ENCODE measurements around the gene ATP6V0D1. TPM values are rescaled to one million over a fixed set of nuclear protein-coding genes. Genes with fewer than 3 reads are reported as not detected.

ATP6V0D1 gene
- polyA plus RNA-seq, 4 donors: 98.8 to 158 (median 137) TPM

GRCh38 chr16:67525176-67525860, 44.4 kb upstream of the ATP6V0D1 start:
- 71 to 80% (median 75%) methylated on average over 11 of the region's 11 CpGs for WGBS, 3 donors
- H3K36me3 ChIP-seq (ENCODE audit: control insufficient read depth in 3 of 3, insufficient read depth in 2 of 3, low read depth in 1 of 3, low read length in 3 of 3): no peaks in the 10 kb centered on the region
- H3K9me3 ChIP-seq (ENCODE audit: control insufficient read depth in 2 of 2, insufficient read depth in 1 of 2, low read depth in 1 of 2, low read length in 1 of 2): no peaks in the 10 kb centered on the region
- H3K4me3 ChIP-seq (ENCODE audit: low read depth in 1 of 3, low read length in 3 of 3): no peak overlapping the region
- H3K27me3 ChIP-seq (ENCODE audit: control insufficient read depth in 3 of 3, insufficient read depth in 3 of 3, low read length in 3 of 3): peaks cover 0 to 57% (median 4%) of the 10 kb centered on the region in 3 donors
- FAIRE-seq (no peak), DNase-seq (no peak)
- H3K27ac ChIP-seq (ENCODE audit: low read depth in 1 of 3, low read length in 2 of 3): no peak overlapping the region
- H3K4me1 ChIP-seq (ENCODE audit: control insufficient read depth in 3 of 3, insufficient read depth in 2 of 3, low read depth in 1 of 3, low read length in 2 of 3): peaks cover 0 to 11% (median 1%) of the 10 kb centered on the region in 3 donors

- DNase-seq: peak; percentile 97
- Histone ChIP-seq H3K36me3 (ENCODE audit: control insufficient read depth in 3 of 3, insufficient read depth in 2 of 3, low read depth in 1 of 3, low read length in 3 of 3) (no peaks in the 10 kb centered on the region), H3K27ac (ENCODE audit: low read depth in 1 of 3, low read length in 2 of 3) (peak overlapping the region; percentile 73 to 93 (median 78)), H3K27me3 (ENCODE audit: control insufficient read depth in 3 of 3, insufficient read depth in 3 of 3, low read length in 3 of 3) (peaks cover 0 to 27% (median 0%) of the 10 kb centered on the region in 3 donors), H3K4me3 (ENCODE audit: low read depth in 1 of 3, low read length in 3 of 3) (peak overlapping the region in 2 of 3 donors; percentile 34 to 44), H3K9me3 (ENCODE audit: control insufficient read depth in 2 of 2, insufficient read depth in 1 of 2, low read depth in 1 of 2, low read length in 1 of 2) (no peaks in the 10 kb centered on the region), H3K4me1 (ENCODE audit: control insufficient read depth in 3 of 3, insufficient read depth in 2 of 3, low read depth in 1 of 3, low read length in 2 of 3) (peaks cover 0 to 17% (median 3%) of the 10 kb centered on the region in 3 donors)
- 0% methylated on average over 23 to 25 of the region's 25 CpGs for WGBS, 3 donors
- no peak for FAIRE-seq
These were observed 40.3 kb upstream of the ATP6V0D1 start for GRCh38 chr16:67521095-67521804.

- H3K9me3 ChIP-seq (ENCODE audit: control insufficient read depth in 2 of 2, insufficient read depth in 1 of 2, low read depth in 1 of 2, low read length in 1 of 2): no peaks in the 10 kb centered on the region
- FAIRE-seq (no peak), DNase-seq (no peak)
- H3K4me3 ChIP-seq (ENCODE audit: low read depth in 1 of 3, low read length in 3 of 3): no peak overlapping the region
- H3K36me3 ChIP-seq (ENCODE audit: control insufficient read depth in 3 of 3, insufficient read depth in 2 of 3, low read depth in 1 of 3, low read length in 3 of 3): no peaks in the 10 kb centered on the region
- H3K27ac ChIP-seq (ENCODE audit: low read depth in 1 of 3, low read length in 2 of 3): no peak overlapping the region
- H3K27me3 ChIP-seq (ENCODE audit: control insufficient read depth in 3 of 3, insufficient read depth in 3 of 3, low read length in 3 of 3): peaks cover 0 to 6% (median 0%) of the 10 kb centered on the region in 3 donors
- WGBS, 3 donors: 55 to 79% (median 70%) methylated on average over 4 of the region's 4 CpGs
- H3K4me1 ChIP-seq (ENCODE audit: control insufficient read depth in 3 of 3, insufficient read depth in 2 of 3, low read depth in 1 of 3, low read length in 2 of 3): peaks cover 0 to 17% (median 3%) of the 10 kb centered on the region in 3 donors
These were observed 38.3 kb upstream of the ATP6V0D1 start for GRCh38 chr16:67519242-67519641.

GRCh38 chr16:67518676-67519075, 37.7 kb upstream of the ATP6V0D1 start:
- Histone ChIP-seq H3K4me1 (ENCODE audit: control insufficient read depth in 3 of 3, insufficient read depth in 2 of 3, low read depth in 1 of 3, low read length in 2 of 3) (peaks cover 0 to 17% (median 3%) of the 10 kb centered on the region in 3 donors), H3K36me3 (ENCODE audit: control insufficient read depth in 3 of 3, insufficient read depth in 2 of 3, low read depth in 1 of 3, low read length in 3 of 3) (no peaks in the 10 kb centered on the region), H3K4me3 (ENCODE audit: low read depth in 1 of 3, low read length in 3 of 3) (no peak overlapping the region), H3K27me3 (ENCODE audit: control insufficient read depth in 3 of 3, insufficient read depth in 3 of 3, low read length in 3 of 3) (peaks cover 0 to under 1% (median 0%) of the 10 kb centered on the region in 3 donors), H3K9me3 (ENCODE audit: control insufficient read depth in 2 of 2, insufficient read depth in 1 of 2, low read depth in 1 of 2, low read length in 1 of 2) (no peaks in the 10 kb centered on the region), H3K27ac (ENCODE audit: low read depth in 1 of 3, low read length in 2 of 3) (peak overlapping the region in 2 of 3 donors; percentile 68 to 74)
- DNase-seq (no peak), FAIRE-seq (no peak)
- WGBS, 3 donors: 55 to 73% (median 72%) methylated on average over 8 of the region's 8 CpGs

- H3K4me1 ChIP-seq (ENCODE audit: control insufficient read depth in 3 of 3, insufficient read depth in 2 of 3, low read depth in 1 of 3, low read length in 2 of 3): peaks cover 0 to 17% (median 3%) of the 10 kb centered on the region in 3 donors
- FAIRE-seq (no peak), DNase-seq (peak; percentile 74 to 88)
- no peaks in the 10 kb centered on the region for H3K9me3 ChIP-seq (ENCODE audit: control insufficient read depth in 2 of 2, insufficient read depth in 1 of 2, low read depth in 1 of 2, low read length in 1 of 2)
- WGBS, 3 donors: 34 to 56% (median 55%) methylated on average over 11 of the region's 11 CpGs
- H3K4me3 ChIP-seq (ENCODE audit: low read depth in 1 of 3, low read length in 3 of 3): no peak overlapping the region
- peak overlapping the region in 2 of 3 donors; percentile 68 to 74 for H3K27ac ChIP-seq (ENCODE audit: low read depth in 1 of 3, low read length in 2 of 3)
- no peaks in the 10 kb centered on the region for H3K27me3 ChIP-seq (ENCODE audit: control insufficient read depth in 3 of 3, insufficient read depth in 3 of 3, low read length in 3 of 3)
- no peaks in the 10 kb centered on the region for H3K36me3 ChIP-seq (ENCODE audit: control insufficient read depth in 3 of 3, insufficient read depth in 2 of 3, low read depth in 1 of 3, low read length in 3 of 3)
These were observed 36.9 kb upstream of the ATP6V0D1 start for GRCh38 chr16:67517661-67518423.

- no peaks in the 10 kb centered on the region for H3K36me3 ChIP-seq (ENCODE audit: control insufficient read depth in 3 of 3, insufficient read depth in 2 of 3, low read depth in 1 of 3, low read length in 3 of 3)
- no peaks in the 10 kb centered on the region for H3K27me3 ChIP-seq (ENCODE audit: control insufficient read depth in 3 of 3, insufficient read depth in 3 of 3, low read length in 3 of 3)
- H3K9me3 ChIP-seq (ENCODE audit: control insufficient read depth in 2 of 2, insufficient read depth in 1 of 2, low read depth in 1 of 2, low read length in 1 of 2): no peaks in the 10 kb centered on the region
- 76 to 86% (median 78%) methylated on average over 3 of the region's 3 CpGs for WGBS, 3 donors
- H3K4me1 ChIP-seq (ENCODE audit: control insufficient read depth in 3 of 3, insufficient read depth in 2 of 3, low read depth in 1 of 3, low read length in 2 of 3): peaks cover 0 to 17% (median 3%) of the 10 kb centered on the region in 3 donors
- DNase-seq (no peak), FAIRE-seq (no peak)
- peak overlapping the region in 1 of 3 donors; percentile 38 for H3K27ac ChIP-seq (ENCODE audit: low read depth in 1 of 3, low read length in 2 of 3)
- no peak overlapping the region for H3K4me3 ChIP-seq (ENCODE audit: low read depth in 1 of 3, low read length in 3 of 3)
These were observed 36.1 kb upstream of the ATP6V0D1 start for GRCh38 chr16:67517155-67517445.

- no peak overlapping the region for H3K27ac ChIP-seq (ENCODE audit: low read depth in 1 of 3, low read length in 2 of 3)
- WGBS, 3 donors: 86 to 92% (median 90%) methylated on average over 12 of the region's 12 CpGs
- no peaks in the 10 kb centered on the region for H3K9me3 ChIP-seq (ENCODE audit: control insufficient read depth in 2 of 2, insufficient read depth in 1 of 2, low read depth in 1 of 2, low read length in 1 of 2)
These were observed 35.6 kb upstream of the ATP6V0D1 start for GRCh38 chr16:67516296-67517154.

More at GRCh38 chr16:67516296-67517154, 35.6 kb upstream of the ATP6V0D1 start:
- no peak overlapping the region for H3K4me3 ChIP-seq (ENCODE audit: low read depth in 1 of 3, low read length in 3 of 3)
- no peaks in the 10 kb centered on the region for H3K27me3 ChIP-seq (ENCODE audit: control insufficient read depth in 3 of 3, insufficient read depth in 3 of 3, low read length in 3 of 3)
- no peaks in the 10 kb centered on the region for H3K36me3 ChIP-seq (ENCODE audit: control insufficient read depth in 3 of 3, insufficient read depth in 2 of 3, low read depth in 1 of 3, low read length in 3 of 3)
- FAIRE-seq (no peak), DNase-seq (no peak)
- H3K4me1 ChIP-seq (ENCODE audit: control insufficient read depth in 3 of 3, insufficient read depth in 2 of 3, low read depth in 1 of 3, low read length in 2 of 3): peaks cover 0 to 15% (median 3%) of the 10 kb centered on the region in 3 donors

Data from small intestine (tissue), 7 donors.